HG02763 (cell line): ENCODE results near the gene PRELID3B.
"Not testable (repeated sequence)": the region's sequence is repeated elsewhere in the genome, so short reads cannot be mapped to it uniquely, and the experiment has no call there.

Experiments used
- ATAC-seq: cut with Tn5 transposase; IDR thresholded peaks from one replicate; pipeline ENCODE4 v1.9.1; 2021; ENCODE audit warnings: mild to moderate bottlenecking, moderate library complexity; ENCODE audit not compliant: unreplicated experiment

PRELID3B gene

GRCh38 chr20:59050437-59050836 is 7.9 kb upstream of the PRELID3B start:
- ATAC-seq: no peak

GRCh38 chr20:59048681-59049030 is 6.1 kb upstream of the PRELID3B start:
- ATAC-seq: no peak

- no peak for ATAC-seq
Measured at GRCh38 chr20:59047938-59048680, 5.5 kb upstream of the PRELID3B start.

GRCh38 chr20:59046862-59047261 is 4.3 kb upstream of the PRELID3B start:
- ATAC-seq: no peak

GRCh38 chr20:59044796-59045195 is 2.2 kb upstream of the PRELID3B start:
- no peak for ATAC-seq

GRCh38 chr20:59044295-59044694 is 1.7 kb upstream of the PRELID3B start:
- ATAC-seq: no peak

- no peak for ATAC-seq
Measured at GRCh38 chr20:59043698-59044097, 1.1 kb upstream of the PRELID3B start.

- ATAC-seq: peak; percentile 89
Measured at GRCh38 chr20:59042796-59043631, 428 bp upstream of the PRELID3B start.

GRCh38 chr20:59041487-59041886 is 1.1 kb downstream of the PRELID3B start:
- ATAC-seq: not testable (repeated sequence)

- no peak for ATAC-seq
Measured at GRCh38 chr20:59040667-59041066, 1.9 kb downstream of the PRELID3B start.

- no peak for ATAC-seq
Measured at GRCh38 chr20:59039233-59039632, 3.4 kb downstream of the PRELID3B start.

- ATAC-seq: no peak
Measured at GRCh38 chr20:59037386-59037785, 5.2 kb downstream of the PRELID3B start.

- no peak for ATAC-seq
Measured at GRCh38 chr20:59035381-59035780, 7.2 kb downstream of the PRELID3B start.

- no peak for ATAC-seq
Measured at GRCh38 chr20:59033616-59034165, 8.9 kb downstream of the PRELID3B start.

GRCh38 chr20:59033093-59033492 is 9.5 kb downstream of the PRELID3B start:
- ATAC-seq: no peak

- no peak for ATAC-seq
Measured at GRCh38 chr20:59032713-59033059, 9.9 kb downstream of the PRELID3B start.

GRCh38 chr20:59032023-59032712 is 10.4 kb downstream of the PRELID3B start, which contains the start of gene ATP5F1E:
ATP5F1E (minus strand) TSS chr20:59032335; CDS start chr20:59032251, 84 bp downstream.
- ATAC-seq: peak; percentile 96

GRCh38 chr20:59031564-59032022 is 11.0 kb downstream of the PRELID3B start:
- ATAC-seq: no peak

GRCh38 chr20:59030911-59031563 is 11.5 kb downstream of the PRELID3B start:
- ATAC-seq: no peak

- no peak for ATAC-seq
Measured at GRCh38 chr20:59028812-59029211, 13.8 kb downstream of the PRELID3B start.
